Suprapubic skin (tissue), 4 donors: ENCODE data around the gene CCDC92B. TPM values are rescaled to one million over a fixed set of nuclear protein-coding genes. Genes with fewer than 3 reads are reported as not detected.
A peak's percentile ranks its signal among the peaks of the same experiment; 100 is the strongest.

Source experiments
- DNase-seq, 2 donors: peaks; one replicate each; pipeline ENCODE4 v3.0.0-alpha.2; 2019; ENCODE audit warnings: low spot score in 2 of 2
- H3K27ac ChIP-seq: fragments of 200-600 bp; sonication (generic); one replicate; pipeline ENCODE4 v1.5.1; 2019
- H3K27me3 ChIP-seq: fragments of 200-600 bp; sonication (generic); one replicate; pipeline ENCODE4 v1.5.1; 2019
- H3K36me3 ChIP-seq: fragments of 200-600 bp; sonication (generic); one replicate; pipeline ENCODE4 v1.5.1; 2019
- H3K4me1 ChIP-seq: fragments of 200-600 bp; sonication (generic); one replicate; pipeline ENCODE4 v1.5.1; 2019
- H3K4me3 ChIP-seq: fragments of 200-600 bp; sonication (generic); one replicate; pipeline ENCODE4 v1.5.1; 2019; ENCODE audit warnings: mild to moderate bottlenecking
- H3K9me3 ChIP-seq: fragments of 200-600 bp; sonication (generic); one replicate; pipeline ENCODE4 v1.5.1; 2019
- EP300 ChIP-seq: sonication (generic); formaldehyde crosslinking; IDR thresholded peaks from one replicate; pipeline ENCODE4 v1.6.1; 2017; ENCODE audit warnings: antibody characterized with exemption
- POLR2A ChIP-seq, 2 donors: fragments of 450-650 bp; IDR thresholded peaks; one replicate each; pipeline ENCODE4 v1.6.1; 2017; ENCODE audit warnings: antibody characterized with exemption in 2 of 2, mild to moderate bottlenecking in 2 of 2, moderate library complexity in 2 of 2
- POLR2AphosphoS5 ChIP-seq, 3 donors: sonication (generic); formaldehyde crosslinking; IDR thresholded peaks; one replicate each; pipeline ENCODE4 v1.6.1; 2017; ENCODE audit warnings: antibody characterized with exemption in 3 of 3
- WGBS: methylation state at CpG from one replicate; pipeline ENCODE4 v1.1.5; 2018; 5-methylcytosine and 5-hydroxymethylcytosine counted together
- total RNA-seq, 4 donors: library from RNA; depleted of rRNA; stranded (reverse); fragments of >200 nt; gene quantifications; one replicate each; pipeline ENCODE4 v1.1.0, GENCODE V29; 2016
- TF ChIP-seq, protein P1 (sequence below), 2 donors: fragments of 200-600 bp in 1 of 2; fragments of 450-650 bp in 1 of 2; sonication (generic) in 1 of 2; IDR thresholded peaks; one replicate each; pipeline ENCODE4 v1.5.1; 2016 to 2019; ENCODE audit warnings: antibody characterized with exemption in 2 of 2, mild to moderate bottlenecking in 1 of 2, moderate library complexity in 1 of 2

Gene CCDC92B
- total RNA-seq, 4 donors from 2014 or later, result 0.42 to 1.6 (median 0.84) TPM

DNA sequence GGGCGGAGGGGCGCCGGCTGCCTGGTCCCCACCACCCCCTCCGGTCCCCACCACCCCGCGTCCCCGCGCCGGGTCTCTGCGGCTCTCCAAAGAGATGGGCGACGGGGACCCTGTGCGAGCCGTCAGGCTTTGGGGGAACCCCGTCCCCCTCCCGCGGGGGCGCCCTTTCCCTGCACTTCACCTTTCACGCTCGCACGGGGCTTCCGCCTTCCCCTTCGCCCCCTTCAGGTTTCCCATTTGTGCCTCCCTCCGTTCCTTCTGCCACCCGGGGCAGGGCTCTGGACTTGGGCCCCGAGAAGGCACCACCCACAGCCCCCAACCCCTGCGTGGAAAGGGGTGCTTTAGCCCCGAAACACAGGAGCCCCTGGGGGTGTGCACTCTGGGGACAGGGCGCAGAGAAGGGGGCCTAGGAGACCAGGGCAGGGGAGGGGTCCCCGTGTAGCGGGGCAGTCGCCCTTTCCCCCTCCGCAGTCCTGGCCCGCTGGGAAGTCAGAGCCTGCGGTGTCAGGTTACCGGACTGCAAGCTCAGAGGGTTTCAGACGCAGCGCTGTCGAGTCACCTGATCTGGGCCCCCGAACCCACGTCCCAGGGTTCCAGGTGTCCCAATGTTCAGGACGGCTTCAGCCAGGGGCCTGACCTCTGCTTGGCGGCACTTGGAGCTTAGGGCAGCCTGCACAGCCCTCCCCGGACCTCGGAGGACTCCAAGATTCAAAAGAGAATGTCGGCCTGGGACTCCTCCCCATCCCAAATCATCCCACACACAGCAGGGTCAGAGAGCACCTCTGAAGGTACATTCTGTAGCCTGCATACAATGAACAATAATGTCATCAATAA, 6.7 kb upstream of the CCDC92B start:
- TF ChIP-seq POLR2AphosphoS5 (IDR thresholded peaks at IDR 0.05) (no peak), POLR2A (IDR thresholded peaks at IDR 0.05) (no peak), EP300 (no peak)
- TF ChIP-seq, protein P1, sequence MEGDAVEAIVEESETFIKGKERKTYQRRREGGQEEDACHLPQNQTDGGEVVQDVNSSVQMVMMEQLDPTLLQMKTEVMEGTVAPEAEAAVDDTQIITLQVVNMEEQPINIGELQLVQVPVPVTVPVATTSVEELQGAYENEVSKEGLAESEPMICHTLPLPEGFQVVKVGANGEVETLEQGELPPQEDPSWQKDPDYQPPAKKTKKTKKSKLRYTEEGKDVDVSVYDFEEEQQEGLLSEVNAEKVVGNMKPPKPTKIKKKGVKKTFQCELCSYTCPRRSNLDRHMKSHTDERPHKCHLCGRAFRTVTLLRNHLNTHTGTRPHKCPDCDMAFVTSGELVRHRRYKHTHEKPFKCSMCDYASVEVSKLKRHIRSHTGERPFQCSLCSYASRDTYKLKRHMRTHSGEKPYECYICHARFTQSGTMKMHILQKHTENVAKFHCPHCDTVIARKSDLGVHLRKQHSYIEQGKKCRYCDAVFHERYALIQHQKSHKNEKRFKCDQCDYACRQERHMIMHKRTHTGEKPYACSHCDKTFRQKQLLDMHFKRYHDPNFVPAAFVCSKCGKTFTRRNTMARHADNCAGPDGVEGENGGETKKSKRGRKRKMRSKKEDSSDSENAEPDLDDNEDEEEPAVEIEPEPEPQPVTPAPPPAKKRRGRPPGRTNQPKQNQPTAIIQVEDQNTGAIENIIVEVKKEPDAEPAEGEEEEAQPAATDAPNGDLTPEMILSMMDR (IDR thresholded peaks at IDR 0.05), result no peak
- Histone ChIP-seq H3K27me3 (peaks cover 76% of the 10 kb centered on the region), H3K9me3 (no peaks in the 10 kb centered on the region), H3K4me1 (peaks cover 11% of the 10 kb centered on the region), H3K4me3 (peak overlapping the region; percentile 46), H3K36me3 (no peaks in the 10 kb centered on the region), H3K27ac (no peak overlapping the region)
- WGBS, result 5% methylated on average over 4 of the region's 46 CpGs
- DNase-seq, result no peak

DNA sequence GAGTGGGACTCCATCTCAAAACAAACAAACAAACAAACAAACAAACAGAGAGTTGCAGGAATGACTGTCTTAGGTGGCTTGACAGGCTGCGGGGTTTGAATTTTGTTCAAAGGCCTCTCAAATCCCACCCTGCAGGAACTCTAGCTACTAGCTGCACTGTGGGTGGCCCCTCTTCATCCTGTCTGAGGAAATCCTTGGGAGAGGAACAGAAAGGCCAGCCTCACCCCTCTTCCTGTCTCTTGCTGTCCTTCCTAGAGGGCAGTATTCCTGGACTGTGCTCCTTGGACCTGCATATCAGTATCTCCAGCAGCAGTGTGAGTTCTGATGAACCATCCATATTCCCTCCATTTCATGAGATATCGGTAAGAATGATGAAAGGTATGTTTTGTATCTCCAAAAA, 2.0 kb upstream of the CCDC92B start:
- Histone ChIP-seq H3K27ac (no peak overlapping the region), H3K4me3 (no peak overlapping the region), H3K4me1 (peaks cover 21% of the 10 kb centered on the region), H3K36me3 (no peaks in the 10 kb centered on the region), H3K9me3 (no peaks in the 10 kb centered on the region), H3K27me3 (peaks cover 71% of the 10 kb centered on the region)
- 89% methylated on average over 2 of the region's 2 CpGs for WGBS
- TF ChIP-seq EP300 (no peak), POLR2A (IDR thresholded peaks at IDR 0.05) (no peak), POLR2AphosphoS5 (IDR thresholded peaks at IDR 0.05) (no peak)
- TF ChIP-seq, protein P1 (IDR thresholded peaks at IDR 0.05), result no peak
- no peak for DNase-seq

DNA sequence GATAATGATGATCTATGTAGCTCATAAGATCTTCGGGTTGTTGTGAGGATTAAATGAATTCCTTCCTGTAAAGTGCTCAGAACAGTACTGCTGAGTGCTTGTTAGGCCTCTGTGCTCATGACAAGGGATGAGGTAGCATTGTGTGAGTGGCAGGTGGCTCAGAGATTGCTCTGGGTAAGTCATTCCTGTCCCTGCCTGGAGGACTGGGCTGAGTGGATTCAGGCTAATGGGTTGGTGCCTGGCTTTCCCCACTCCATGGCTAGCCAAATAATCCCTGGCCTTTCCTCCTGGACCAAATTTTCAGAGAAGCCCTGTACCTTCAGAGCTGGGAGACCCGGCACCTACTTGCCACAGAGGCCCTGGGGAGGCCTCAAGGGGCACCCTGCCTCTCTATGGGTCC, 1.3 kb upstream of the CCDC92B start:
- Histone ChIP-seq H3K4me1 (peaks cover 17% of the 10 kb centered on the region), H3K9me3 (no peaks in the 10 kb centered on the region), H3K4me3 (no peak overlapping the region), H3K36me3 (no peaks in the 10 kb centered on the region), H3K27me3 (peaks cover 68% of the 10 kb centered on the region), H3K27ac (no peak overlapping the region)
- WGBS, result 64% methylated on average over 2 of the region's 2 CpGs
- no peak for DNase-seq
- TF ChIP-seq POLR2AphosphoS5 (IDR thresholded peaks at IDR 0.05) (no peak), EP300 (no peak), POLR2A (IDR thresholded peaks at IDR 0.05) (no peak)
- TF ChIP-seq, protein P1 (IDR thresholded peaks at IDR 0.05), result no peak

DNA sequence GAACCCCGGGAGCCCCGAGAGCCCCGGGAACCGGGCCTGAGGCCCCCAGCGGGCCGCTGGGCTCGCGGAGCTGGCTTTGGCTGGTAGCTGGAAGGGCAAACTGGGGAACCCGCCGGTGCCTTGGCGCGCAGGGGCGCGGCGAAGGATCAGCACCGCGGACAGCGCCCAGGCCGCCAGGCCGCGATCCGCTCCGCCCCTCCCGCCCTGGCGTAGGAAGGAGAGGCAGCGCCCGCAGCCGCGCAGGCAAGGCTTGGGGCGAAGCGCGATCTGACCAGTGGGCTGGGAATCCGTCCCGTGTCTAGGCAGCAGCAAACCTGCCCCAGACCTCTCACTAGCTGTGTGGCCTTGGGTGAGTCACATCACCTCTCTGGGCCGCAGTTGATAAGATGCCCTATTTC, 331 bp upstream of the CCDC92B start:
- H3K4me3 ChIP-seq, result peak overlapping the region; percentile 21
- 40% methylated on average over 1 of the region's 35 CpGs for WGBS
- no peaks in the 10 kb centered on the region for H3K9me3 ChIP-seq
- no peak overlapping the region for H3K27ac ChIP-seq
- peaks cover 10% of the 10 kb centered on the region for H3K4me1 ChIP-seq
- TF ChIP-seq EP300 (no peak), POLR2AphosphoS5 (IDR thresholded peaks at IDR 0.05) (no peak), POLR2A (IDR thresholded peaks at IDR 0.05) (no peak)
- TF ChIP-seq, protein P1 (IDR thresholded peaks at IDR 0.05), result no peak
- peaks cover 63% of the 10 kb centered on the region for H3K27me3 ChIP-seq
- no peak for DNase-seq
- H3K36me3 ChIP-seq, result no peaks in the 10 kb centered on the region

DNA sequence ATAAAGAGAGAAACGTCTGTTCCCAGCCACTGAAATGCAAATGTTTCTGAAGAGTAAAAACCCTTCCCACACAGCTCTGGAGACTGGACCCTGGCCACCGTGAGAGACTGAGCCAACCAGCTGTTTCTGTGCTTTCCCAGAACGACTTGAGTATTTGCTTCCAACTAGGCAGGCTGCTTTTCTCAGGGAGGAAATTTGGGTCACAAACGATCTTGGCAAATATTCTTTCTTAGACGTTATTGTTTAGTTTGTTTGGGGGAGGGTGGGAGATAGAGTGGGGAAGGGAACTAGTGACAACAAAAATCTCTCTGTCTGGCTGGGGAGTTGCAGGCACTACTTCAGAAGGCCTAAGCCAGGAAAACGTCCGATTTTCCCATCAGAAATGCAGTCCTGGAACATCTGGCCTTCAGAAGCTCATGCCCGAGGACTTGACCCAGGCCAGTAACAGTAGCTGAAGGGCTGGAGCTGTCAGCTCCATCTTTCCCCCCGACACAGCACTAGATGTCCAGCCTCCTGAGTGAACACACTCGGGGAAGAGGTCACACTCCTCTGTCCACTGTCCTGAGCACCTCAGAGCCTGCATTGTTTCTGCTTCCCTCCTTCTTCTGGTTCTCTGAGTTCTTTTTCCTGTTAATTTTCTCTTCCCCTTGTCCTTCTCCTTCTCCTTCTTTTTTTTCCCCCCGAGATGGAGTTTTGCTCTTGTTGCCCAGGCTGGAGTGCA, 4.0 kb downstream of the CCDC92B start:
- no peaks in the 10 kb centered on the region for H3K36me3 ChIP-seq
- H3K27me3 ChIP-seq, result peaks cover 40% of the 10 kb centered on the region
- H3K9me3 ChIP-seq, result no peaks in the 10 kb centered on the region
- 30% methylated on average over 11 of the region's 11 CpGs for WGBS
- H3K27ac ChIP-seq, result no peak overlapping the region
- H3K4me3 ChIP-seq, result no peak overlapping the region
- TF ChIP-seq, protein P1 (IDR thresholded peaks at IDR 0.05), result no peak
- TF ChIP-seq POLR2AphosphoS5 (IDR thresholded peaks at IDR 0.05) (no peak), EP300 (no peak), POLR2A (IDR thresholded peaks at IDR 0.05) (no peak)
- peaks cover 10% of the 10 kb centered on the region for H3K4me1 ChIP-seq
- DNase-seq, result no peak
